Measurements from ENCODE around the gene ATP6V0A1. TPM values are rescaled to one million over a fixed set of nuclear protein-coding genes. Genes with fewer than 3 reads are reported as not detected.

ATP6V0A1 gene
- total and polyA plus RNA-seq, 2 of the 4 experiments (the other 2 are of a cell fraction) = 18.8 to 34.0 TPM

GRCh38 chr17:42502926-42503325, 44.2 kb downstream of the ATP6V0A1 start:
- ChIA-PET CTCF (interaction anchor here (0.6 kb wide), 1 partner anchor 361 kb away, joined by 4 read pairs; no protein-coding TSS in a partner anchor), POLR2A (ENCODE audit: unreplicated experiment) (no interaction called here)
- no peak overlapping the region for H3K14ac ChIP-seq (replicated peaks; ENCODE audit: low read depth, low read length)
- H3K79me1 ChIP-seq (ENCODE audit: low read depth in 1 of 2, low read length in 2 of 2) = no peaks in the 10 kb centered on the region
- H3K9me1 ChIP-seq (ENCODE audit: insufficient read depth, low read length) = no peaks in the 10 kb centered on the region
- dilution Hi-C loops (cut with HindIII; ENCODE audit: low sequenced_read_pairs, unreplicated experiment) (no loop called here), intact Hi-C loops (cut with micrococcal nuclease) (loop anchor here (5.0 kb wide), 1 partner anchor 36 kb away; no protein-coding TSS in a partner anchor), in situ Hi-C loops (cut with MboI; ENCODE audit: low sequenced_read_pairs) (no loop called here)
- no peak overlapping the region for H3K27ac ChIP-seq (ENCODE audit: insufficient read depth, low read length)
- no peak overlapping the region for H2BK120ac ChIP-seq (ENCODE audit: low read depth, low read length)
- H3K18ac ChIP-seq (ENCODE audit: low read depth, low read length) = no peak overlapping the region
- DNase-seq (no peak), ATAC-seq (ENCODE audit: low read depth) (no peak)
- BruUV-seq (replicated peaks) = no TSS peak
- H2AFZ ChIP-seq (replicated peaks; ENCODE audit: low read length, poor library complexity) = no peak overlapping the region
- H2BK15ac ChIP-seq (ENCODE audit: low read depth, low read length) = no peak overlapping the region
- H3K4ac ChIP-seq (ENCODE audit: low read depth, low read length) = no peak overlapping the region
- H4K20me1 ChIP-seq (ENCODE audit: insufficient read depth, low read length) = no peaks in the 10 kb centered on the region
- peaks cover 28% of the 10 kb centered on the region for H3K36me3 ChIP-seq (ENCODE audit: control insufficient read depth, insufficient read depth, low read length)
- no peaks in the 10 kb centered on the region for H3K27me3 ChIP-seq (ENCODE audit: control insufficient read depth, insufficient read depth, low read length)
- H2AK5ac ChIP-seq (ENCODE audit: low read depth, low read length) = no peak overlapping the region
- no peak overlapping the region for H3K4me2 ChIP-seq (ENCODE audit: low read depth, low read length)
- H3K56ac ChIP-seq (ENCODE audit: extremely low read depth, insufficient read depth, low read length) = no peak overlapping the region
- TF ChIP-seq FOS (IDR thresholded peaks at IDR 0.05; ENCODE audit: low read depth, low read length) = no peak
- TF ChIP-seq NFE2L2 (IDR thresholded peaks at IDR 0.05; ENCODE audit: low read depth, low read length) = no peak
- no peak for TF ChIP-seq MXI1 (IDR thresholded peaks at IDR 0.05; ENCODE audit: borderline replicate concordance, low read depth, low read length)
- no peak for TF ChIP-seq USF2 (IDR thresholded peaks at IDR 0.05; ENCODE audit: low read depth, low read length)
- no peak for TF ChIP-seq POLR2A (IDR thresholded peaks at IDR 0.05; ENCODE audit: low read depth, low read length)
- no peak for TF ChIP-seq MAZ (IDR thresholded peaks at IDR 0.05; ENCODE audit: borderline replicate concordance, low read depth, low read length)
- TF ChIP-seq CTCF (conservative IDR thresholded peaks at IDR 0.05; ENCODE audit: low read depth, low read length) = no peak
- TF ChIP-seq ELK1 (IDR thresholded peaks at IDR 0.05; ENCODE audit: borderline replicate concordance, low read depth, low read length) = no peak
- TF ChIP-seq CHD1 (IDR thresholded peaks at IDR 0.05; ENCODE audit: low read depth, low read length) = no peak
- no peak for TF ChIP-seq RFX5 (IDR thresholded peaks at IDR 0.05; ENCODE audit: low read depth, low read length)
- TF ChIP-seq MAFK (IDR thresholded peaks at IDR 0.05; ENCODE audit: low read depth, low read length) = no peak
- TF ChIP-seq CEBPB (IDR thresholded peaks at IDR 0.05; ENCODE audit: low read depth, low read length) = no peak
- no peak for TF ChIP-seq SMC3 (IDR thresholded peaks at IDR 0.05; ENCODE audit: low read depth, low read length)
- no peak for TF ChIP-seq BHLHE40 (IDR thresholded peaks at IDR 0.05; ENCODE audit: low read depth, low read length)
- no peak for TF ChIP-seq RCOR1 (IDR thresholded peaks at IDR 0.05; ENCODE audit: insufficient replicate concordance, low read length)
- no peak for TF ChIP-seq RAD21 (IDR thresholded peaks at IDR 0.05; ENCODE audit: low read length)
- no peaks in the 10 kb centered on the region for H3K9me3 ChIP-seq (ENCODE audit: control insufficient read depth, insufficient read depth, low read length)
- H3K4me3 ChIP-seq (ENCODE audit: insufficient read depth, low read depth, low read length) = no peak overlapping the region
- H3K9ac ChIP-seq (ENCODE audit: low read depth, low read length) = no peak overlapping the region
- H4K5ac ChIP-seq (ENCODE audit: low read depth, low read length) = no peak overlapping the region
- no peak overlapping the region for H4K8ac ChIP-seq (ENCODE audit: low read depth in 2 of 2, low read length in 2 of 2)
- no peak overlapping the region for H3K23ac ChIP-seq (ENCODE audit: low read depth, low read length)
- no peaks in the 10 kb centered on the region for H3K4me1 ChIP-seq (ENCODE audit: control insufficient read depth, insufficient read depth, low read length)
- no peak overlapping the region for H2BK20ac ChIP-seq (ENCODE audit: low read depth, low read length)
- no peak overlapping the region for H2BK5ac ChIP-seq (ENCODE audit: low read depth, low read length, poor library complexity, severe bottlenecking)
- H2AK9ac ChIP-seq (replicated peaks; ENCODE audit: low read depth, low read length, poor library complexity) = no peak overlapping the region
- WGBS, 2 experiments (ENCODE audit: extremely low coverage in 2 of 2, insufficient read length in 1 of 2) = no CpG with 5 or more reads among the region's 1 CpG
- no peak overlapping the region for H4K91ac ChIP-seq (ENCODE audit: insufficient read depth, low read depth, low read length)

All from IMR-90 (cell line).